Neutrophil (primary cell): Measurements from ENCODE around the gene PLEKHG2.

Source experiments
- H3K27ac ChIP-seq: fragments of 200-600 bp; sonication (generic); 2 replicates; pipeline ENCODE4 v1.5.1; 2016; ENCODE audit warnings: mild to moderate bottlenecking, moderate library complexity
- H3K27me3 ChIP-seq: fragments of 200-600 bp; sonication (generic); 2 replicates; pipeline ENCODE4 v1.6.0; 2016; ENCODE audit warnings: mild to moderate bottlenecking
- H3K36me3 ChIP-seq: fragments of 200-600 bp; sonication (generic); 2 replicates; pipeline ENCODE4 v1.5.1; 2017
- H3K4me1 ChIP-seq, 2 experiments: fragments of 200-600 bp in 1 of 2; sonication (generic) in 1 of 2; 1 replicate in 1 of 2; 2 replicates in 1 of 2; pipeline versions ENCODE4 v1.5.1 to v1.6.1; 2013 to 2016; ENCODE audit warnings: low read depth in 1 of 2, low read length in 1 of 2, mild to moderate bottlenecking in 1 of 2, moderate library complexity in 1 of 2; ENCODE audit not compliant: control insufficient read depth in 1 of 2, insufficient read depth in 1 of 2
- H3K4me3 ChIP-seq, 2 experiments: fragments of 200-600 bp in 1 of 2; sonication (generic) in 1 of 2; 1 replicate in 1 of 2; 2 replicates in 1 of 2; pipeline ENCODE4 v1.5.1; 2013 to 2016; ENCODE audit warnings: low read depth in 1 of 2, low read length in 1 of 2, mild to moderate bottlenecking in 1 of 2, moderate library complexity in 1 of 2
- H3K9me3 ChIP-seq: fragments of 200-600 bp; sonication (generic); 2 replicates; pipeline ENCODE4 v1.5.1; 2016
- CTCF ChIP-seq: fragments of 200-600 bp; sonication (generic); IDR thresholded peaks from 2 replicates; pipeline ENCODE4 v1.5.1; 2016; ENCODE audit warnings: antibody characterized with exemption

Gene PLEKHG2, protein sequence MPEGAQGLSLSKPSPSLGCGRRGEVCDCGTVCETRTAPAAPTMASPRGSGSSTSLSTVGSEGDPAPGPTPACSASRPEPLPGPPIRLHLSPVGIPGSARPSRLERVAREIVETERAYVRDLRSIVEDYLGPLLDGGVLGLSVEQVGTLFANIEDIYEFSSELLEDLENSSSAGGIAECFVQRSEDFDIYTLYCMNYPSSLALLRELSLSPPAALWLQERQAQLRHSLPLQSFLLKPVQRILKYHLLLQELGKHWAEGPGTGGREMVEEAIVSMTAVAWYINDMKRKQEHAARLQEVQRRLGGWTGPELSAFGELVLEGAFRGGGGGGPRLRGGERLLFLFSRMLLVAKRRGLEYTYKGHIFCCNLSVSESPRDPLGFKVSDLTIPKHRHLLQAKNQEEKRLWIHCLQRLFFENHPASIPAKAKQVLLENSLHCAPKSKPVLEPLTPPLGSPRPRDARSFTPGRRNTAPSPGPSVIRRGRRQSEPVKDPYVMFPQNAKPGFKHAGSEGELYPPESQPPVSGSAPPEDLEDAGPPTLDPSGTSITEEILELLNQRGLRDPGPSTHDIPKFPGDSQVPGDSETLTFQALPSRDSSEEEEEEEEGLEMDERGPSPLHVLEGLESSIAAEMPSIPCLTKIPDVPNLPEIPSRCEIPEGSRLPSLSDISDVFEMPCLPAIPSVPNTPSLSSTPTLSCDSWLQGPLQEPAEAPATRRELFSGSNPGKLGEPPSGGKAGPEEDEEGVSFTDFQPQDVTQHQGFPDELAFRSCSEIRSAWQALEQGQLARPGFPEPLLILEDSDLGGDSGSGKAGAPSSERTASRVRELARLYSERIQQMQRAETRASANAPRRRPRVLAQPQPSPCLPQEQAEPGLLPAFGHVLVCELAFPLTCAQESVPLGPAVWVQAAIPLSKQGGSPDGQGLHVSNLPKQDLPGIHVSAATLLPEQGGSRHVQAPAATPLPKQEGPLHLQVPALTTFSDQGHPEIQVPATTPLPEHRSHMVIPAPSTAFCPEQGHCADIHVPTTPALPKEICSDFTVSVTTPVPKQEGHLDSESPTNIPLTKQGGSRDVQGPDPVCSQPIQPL (N-terminal part only)

GRCh38 chr19:39412100-39412866 lies at the start of gene PLEKHG2:
TSS of gene PLEKHG2 (plus strand) at chr19:39412669. CDS start at chr19:39414087, 1,418 bp downstream.
- Histone ChIP-seq H3K27me3 (peaks cover 31% of the 10 kb centered on the region), H3K36me3 (peaks cover 17% of the 10 kb centered on the region), H3K27ac (peak within 1 kb of the TSS; percentile 100), H3K4me1 (peaks cover 34 to 40% of the 10 kb centered on the region in 2 experiments), H3K4me3 (peak within 1 kb of the TSS; percentile 98 to 100), H3K9me3 (no peaks in the 10 kb centered on the region)
- no peak for TF ChIP-seq CTCF

- TF ChIP-seq CTCF: no peak
- Histone ChIP-seq H3K4me3 (no peak overlapping the region), H3K27me3 (no peaks in the 10 kb centered on the region), H3K4me1 (no peaks in the 10 kb centered on the region), H3K36me3 (peaks cover 85% of the 10 kb centered on the region), H3K9me3 (no peaks in the 10 kb centered on the region), H3K27ac (no peak overlapping the region)
Observed at GRCh38 chr19:39362682-39363657, 49.5 kb upstream of the PLEKHG2 start.

GRCh38 chr19:39363901-39364457 lies 48.5 kb upstream of the PLEKHG2 start:
- Histone ChIP-seq H3K4me3 (no peak overlapping the region), H3K4me1 (no peaks in the 10 kb centered on the region), H3K27me3 (no peaks in the 10 kb centered on the region), H3K9me3 (no peaks in the 10 kb centered on the region), H3K27ac (no peak overlapping the region), H3K36me3 (peaks cover 85% of the 10 kb centered on the region)
- no peak for TF ChIP-seq CTCF

GRCh38 chr19:39365531-39365930 lies 46.9 kb upstream of the PLEKHG2 start:
- Histone ChIP-seq H3K4me1 (no peaks in the 10 kb centered on the region), H3K27me3 (no peaks in the 10 kb centered on the region), H3K27ac (no peak overlapping the region), H3K36me3 (peaks cover 85% of the 10 kb centered on the region), H3K9me3 (no peaks in the 10 kb centered on the region), H3K4me3 (no peak overlapping the region)
- no peak for TF ChIP-seq CTCF
